K562 (cell line): ENCODE measurements around the gene PDE6B. TPM values are rescaled to one million over a fixed set of nuclear protein-coding genes. Genes with fewer than 3 reads are reported as not detected.
A peak's percentile ranks its signal among the peaks of the same experiment; 100 is the strongest.

Experiments
- ATAC-seq: fragments of 200-7000 bp; cut with Tn5 transposase; 3 replicates; pipeline ENCODE4 v1.9.1; 2020; ENCODE audit warnings: moderate library complexity
- BruUV-seq: library from RNA; stranded (reverse); fragments of 400-500 nt; replicated peaks from 2 replicates; lab custom pipeline; 2021; lab: Mats Ljungman, UMichigan
- CTCF ChIA-PET: fragments of 300-600 bp; formaldehyde crosslinking; extraction: SDS; loops from one replicate; lab custom pipeline; 2021; ENCODE audit warnings: low intra/inter-chr PET ratio; lab: Yijun Ruan, JAX
- POLR2A ChIA-PET: fragments of 300-600, 350-650 bp; sonication (Branson Sonifier 250); formaldehyde crosslinking; extraction: SDS; loops from one replicate; lab custom pipeline; 2021; ENCODE audit warnings: antibody characterized with exemption, inconsistent platforms; lab: Yijun Ruan, JAX
- DNase-seq, 4 experiments: peaks; one replicate each; pipeline versions ENCODE4 v3.0.0 to v3.0.0-alpha.2; 2011 to 2018; ENCODE audit warnings: low spot score in 3 of 4, mixed read lengths in 3 of 4; ENCODE audit errors: extremely low read depth in 1 of 4
- FAIRE-seq: peaks from 2 replicates; lab custom pipeline; 2011; peaks lifted over from hg19 to GRCh38; lab: Jason Lieb, UNC
- H2AFZ ChIP-seq: 2 replicates; pipeline ENCODE4 v1.6.0; 2011; ENCODE audit warnings: low read depth, low read length, control low read depth, inconsistent platforms
- H3K27ac ChIP-seq: fragments of 200-600 bp; 3 replicates; pipeline ENCODE4 v1.8.0; 2011; ENCODE audit warnings: low read depth, mild to moderate bottlenecking, control low read depth, inconsistent platforms, low read length, moderate library complexity, mixed read lengths; ENCODE audit errors: extremely low read depth
- H3K27me3 ChIP-seq, 2 experiments: fragments of 300-600 bp in 1 of 2; 2 replicates in 1 of 2; 3 replicates in 1 of 2; pipeline versions ENCODE4 v1.6.0 to v1.8.0; 2011; ENCODE audit warnings: inconsistent platforms in 2 of 2, low read length in 2 of 2, mild to moderate bottlenecking in 1 of 2, mixed read lengths in 1 of 2, moderate library complexity in 1 of 2; ENCODE audit not compliant: control insufficient read depth in 2 of 2, insufficient read depth in 2 of 2
- H3K36me3 ChIP-seq: fragments of 300-600 bp; 3 replicates; pipeline ENCODE4 v1.8.0; 2011; ENCODE audit warnings: mild to moderate bottlenecking, low read length, inconsistent platforms; ENCODE audit not compliant: control insufficient read depth, insufficient read depth
- H3K4me1 ChIP-seq, 2 experiments: fragments of 200-600 bp in 1 of 2; replicated peaks in 1 of 2; 2 replicates in 1 of 2; 3 replicates in 1 of 2; pipeline versions ENCODE4 v1.5.1 to v1.8.0; 2011; ENCODE audit warnings: inconsistent platforms in 2 of 2, low read length in 2 of 2, mild to moderate bottlenecking in 1 of 2, mixed read lengths in 1 of 2, moderate library complexity in 1 of 2; ENCODE audit not compliant: control insufficient read depth in 2 of 2, insufficient read depth in 2 of 2
- H3K4me2 ChIP-seq: 2 replicates; pipeline ENCODE4 v1.6.1; 2011; ENCODE audit warnings: low read length, control low read depth, inconsistent platforms, mixed read lengths; ENCODE audit not compliant: insufficient read depth
- H3K4me3 ChIP-seq: fragments of 200-600 bp; sonication (generic), shearing (Covaris generic); 2 replicates; pipeline ENCODE4 v1.5.1; 2016; ENCODE audit warnings: control low read depth, inconsistent platforms
- H3K79me2 ChIP-seq: fragments of 200-600 bp; 3 replicates; pipeline ENCODE4 v1.8.0; 2011; ENCODE audit warnings: low read length, inconsistent platforms; ENCODE audit not compliant: control insufficient read depth, insufficient read depth
- H3K9ac ChIP-seq, 2 experiments: 2 replicates each; pipeline versions ENCODE4 v1.6.0 to v1.6.1; 2011; ENCODE audit warnings: low read depth in 2 of 2, low read length in 2 of 2, control low read depth in 1 of 2, inconsistent platforms in 1 of 2, mild to moderate bottlenecking in 1 of 2, mixed read lengths in 1 of 2; ENCODE audit not compliant: insufficient read depth in 1 of 2
- H3K9me1 ChIP-seq: one replicate; pipeline ENCODE4 v1.6.0; 2011; ENCODE audit warnings: inconsistent platforms, mild to moderate bottlenecking, low read length, moderate library complexity; ENCODE audit not compliant: control insufficient read depth, insufficient read depth
- H3K9me3 ChIP-seq: replicated peaks from 2 replicates; pipeline ENCODE4 v1.5.1; 2011; ENCODE audit warnings: low read depth, low read length, inconsistent platforms; ENCODE audit not compliant: control insufficient read depth, insufficient read depth
- H4K20me1 ChIP-seq: replicated peaks from 2 replicates; pipeline ENCODE4 v1.6.1; 2011; ENCODE audit warnings: low read length, inconsistent platforms, mixed read lengths; ENCODE audit not compliant: control insufficient read depth, insufficient read depth
- EGR1 ChIP-seq: fragments of 450-650 bp; conservative IDR thresholded peaks from 2 replicates; pipeline ENCODE4 v1.6.1; 2017; ENCODE audit warnings: mild to moderate bottlenecking
- HNRNPH1 ChIP-seq: fragments of 200-400 bp; formaldehyde crosslinking; optimal IDR thresholded peaks from 2 replicates; pipeline ENCODE3; 2017; ENCODE audit warnings: low read depth, mild to moderate bottlenecking, low read length, moderate library complexity
- ID3 ChIP-seq, 2 experiments: fragments of 250-450 bp in 1 of 2; fragments of 450-650 bp in 1 of 2; sonication (Bioruptor Pico) in 1 of 2; IDR thresholded peaks; 2 replicates each; pipeline versions ENCODE4 v1.6.1 to v1.8.0; 2016 to 2021; ENCODE audit warnings: mild to moderate bottlenecking in 2 of 2, moderate library complexity in 2 of 2, missing compliant biosample characterization in 1 of 2, missing genetic modification characterization in 1 of 2
- TCF3 ChIP-seq: sonication (generic); formaldehyde crosslinking; IDR thresholded peaks from 2 replicates; pipeline ENCODE4 v1.4.0; 2020; ENCODE audit warnings: mild to moderate bottlenecking, missing genetic modification reagents
- TSHZ1 ChIP-seq: fragments of 250-450 bp; sonication (Bioruptor Pico); IDR thresholded peaks from 2 replicates; pipeline ENCODE4 v1.4.0; 2020; ENCODE audit warnings: mild to moderate bottlenecking, moderate library complexity
- ZNF263 ChIP-seq: sonication (generic); formaldehyde crosslinking; IDR thresholded peaks from 2 replicates; pipeline ENCODE4 v1.8.0; 2022; ENCODE audit warnings: mild to moderate bottlenecking, missing genetic modification reagents, borderline replicate concordance
- ZNF740 ChIP-seq, 3 experiments: fragments of 200-800 bp in 1 of 3; sonication (Bioruptor generic) in 1 of 3; sonication (generic) in 1 of 3; formaldehyde crosslinking in 1 of 3; IDR thresholded peaks; 2 replicates each; pipeline versions ENCODE4 v1.6.1 to v1.8.0; 2016 to 2022; ENCODE audit warnings: mild to moderate bottlenecking in 2 of 3, missing compliant biosample characterization in 2 of 3, missing genetic modification characterization in 2 of 3, missing genetic modification reagents in 1 of 3
- WGBS: fragments of 100-300 bp; shearing (Covaris generic); methylation state at CpG from one replicate; pipeline ENCODE4 v1.1.6; 2016; ENCODE audit warnings: low coverage, mixed read lengths; ENCODE audit not compliant: insufficient coverage; ENCODE audit errors: missing lambda C conversion rate; 5-methylcytosine and 5-hydroxymethylcytosine counted together
- in situ Hi-C: fragments of 300-500 bp; cut with MboI; formaldehyde crosslinking; loops from 4 replicates; pipeline ENCODE4 v1.15.0; 2018; ENCODE audit warnings: inconsistent platforms, mixed read lengths
- intact Hi-C: fragments of 100-400 bp; cut with micrococcal nuclease; formaldehyde crosslinking; loops from 2 replicates; pipeline ENCODE4 v1.14.2; 2022
- polyA plus RNA-seq, 8 experiments: library from polyadenylated mRNA; depleted of rRNA in 4 of 8; stranded (reverse) in 5 of 8; unstranded in 3 of 8; fragments of >200 nt; fragmentation: Nextera tagmentation in 2 of 8; fragmentation: Illumina TruSeq in 1 of 8; extraction: Ambion mirVana in 2 of 8; extraction: Trizol in 1 of 8; gene quantifications; 2 replicates each; pipeline versions ENCODE4 v1.2.1 to v1.2.3, GENCODE V29; 2011 to 2014; ENCODE audit warnings: inconsistent platforms in 1 of 8, missing spikeins in 1 of 8
- total RNA-seq, 7 experiments: library from RNA; depleted of rRNA in 6 of 7; stranded (reverse); fragments of >200 nt in 6 of 7; fragmentation: Illumina TruSeq in 2 of 7; extraction: Trizol in 2 of 7; gene quantifications; 2 replicates each; pipeline versions ENCODE4 v1.2.1 to v1.2.3, GENCODE V29; 2011 to 2021; ENCODE audit warnings: low replicate concordance in 1 of 7

Gene PDE6B
- total and polyA plus RNA-seq, 9 of the 15 experiments (the other 6 are each of a cell fraction or from before 2014, with no cell fraction given) = 0.04 TPM; not detected in 8

GRCh38 chr4:627347-628125 is 2.2 kb downstream of the PDE6B start:
- Histone ChIP-seq H3K9me1 (no peaks in the 10 kb centered on the region), H3K4me3 (no peak overlapping the region), H3K36me3 (no peaks in the 10 kb centered on the region), H3K4me1 (peaks cover 0 to 32% of the 10 kb centered on the region in 2 experiments; a peak in 2 of 5 replicates), H3K27ac (no peak overlapping the region), H3K27me3 (peaks cover 27 to 67% of the 10 kb centered on the region in 2 experiments; a peak in 4 of 5 replicates), H4K20me1 (no peaks in the 10 kb centered on the region), H3K79me2 (no peaks in the 10 kb centered on the region), H3K4me2 (no peak overlapping the region), H2AFZ (no peak overlapping the region), H3K9ac (no peak overlapping the region), H3K9me3 (no peaks in the 10 kb centered on the region; the same call in 1 of the 2 replicates)
- FAIRE-seq = no peak
- no peak for ATAC-seq
- ChIA-PET POLR2A (interaction anchor here (0.7 kb wide), 1 partner anchor 15 kb away, joined by 3 read pairs; no protein-coding TSS in a partner anchor), CTCF (no interaction called here)
- WGBS = 2% methylated on average over 11 of the region's 15 CpGs
- peak; percentile 51; the same call in 1 of the 2 replicates for TF ChIP-seq ZNF263 (CRISPR knock-in tag)
- TF ChIP-seq TCF3 (CRISPR knock-in tag) = no peak
- intact Hi-C loops (no loop called here), in situ Hi-C loops (no loop called here)
- no peak for DNase-seq
- BruUV-seq = no TSS peak

- H3K27me3 ChIP-seq = peaks cover 27 to 67% of the 10 kb centered on the region in 2 experiments; a peak in 4 of 5 replicates
- POLR2A ChIA-PET = no interaction called here
- no peaks in the 10 kb centered on the region for H4K20me1 ChIP-seq
- no peak for DNase-seq
- no peak overlapping the region for H3K9ac ChIP-seq
- WGBS = 2% methylated on average over 15 of the region's 17 CpGs
- no peaks in the 10 kb centered on the region; the same call in 1 of the 2 replicates for H3K9me3 ChIP-seq
- no peaks in the 10 kb centered on the region for H3K36me3 ChIP-seq
- CTCF ChIA-PET = no interaction called here
- no peak overlapping the region for H3K4me3 ChIP-seq
- peaks cover 0 to 32% of the 10 kb centered on the region in 2 experiments; a peak in 2 of 5 replicates for H3K4me1 ChIP-seq
- intact Hi-C loops (no loop called here), in situ Hi-C loops (no loop called here)
- no peak overlapping the region for H3K27ac ChIP-seq
- peak; percentile 9; the same call in 2 of the 3 replicates for ATAC-seq
- no peak overlapping the region for H3K4me2 ChIP-seq
- H2AFZ ChIP-seq = no peak overlapping the region
- FAIRE-seq = no peak
- no TSS peak for BruUV-seq
- no peaks in the 10 kb centered on the region for H3K79me2 ChIP-seq
- no peaks in the 10 kb centered on the region for H3K9me1 ChIP-seq
- no peak for TF ChIP-seq ID3 (CRISPR knock-in tag; IDR thresholded peaks at IDR 0.05)
- TF ChIP-seq ID3 (tag; IDR thresholded peaks at IDR 0.05) = no peak
- TF ChIP-seq EGR1 = no peak
- no peak for TF ChIP-seq TSHZ1 (CRISPR knock-in tag)
- no peak for TF ChIP-seq HNRNPH1
- TF ChIP-seq ZNF740 (CRISPR knock-in tag; IDR thresholded peaks at IDR 0.05) = no peak
- no peak for TF ChIP-seq ZNF740 (tag; IDR thresholded peaks at IDR 0.05)
Measured at GRCh38 chr4:628311-628741, 3.0 kb downstream of the PDE6B start.
